GM10266 (cell line): ENCODE measurements around the gene TMEM167A.

Source experiments
- DNase-seq: peaks from one replicate; pipeline ENCODE4 v3.0.0; 2012; ENCODE audit errors: extremely low spot score
- TF ChIP-seq, protein P1 (sequence below): IDR thresholded peaks from 2 replicates; pipeline ENCODE4 v1.5.1; 2012; ENCODE audit warnings: mild to moderate bottlenecking, low read depth; ENCODE audit not compliant: control insufficient read depth, insufficient read depth; ENCODE audit errors: missing control alignments

TMEM167A gene

DNA sequence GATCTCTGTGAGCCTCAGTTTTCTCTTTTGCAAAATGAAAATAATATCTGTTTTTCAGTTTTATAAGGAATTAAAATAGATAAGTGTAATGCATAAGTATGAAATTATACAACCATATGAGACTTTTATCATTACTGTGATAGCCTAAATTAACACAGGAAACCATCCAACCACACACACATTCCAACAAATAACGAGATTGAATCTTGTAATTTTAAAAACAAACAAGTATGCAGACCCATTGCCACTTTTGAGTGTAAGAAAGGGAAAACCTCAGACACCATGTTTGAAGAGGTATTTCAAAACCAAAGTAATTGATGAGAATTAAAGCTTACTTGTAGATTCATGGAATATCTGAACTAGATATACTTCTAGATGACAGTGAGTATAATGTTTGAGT lies 32.2 kb upstream of the TMEM167A start:
- TF ChIP-seq, protein P1, sequence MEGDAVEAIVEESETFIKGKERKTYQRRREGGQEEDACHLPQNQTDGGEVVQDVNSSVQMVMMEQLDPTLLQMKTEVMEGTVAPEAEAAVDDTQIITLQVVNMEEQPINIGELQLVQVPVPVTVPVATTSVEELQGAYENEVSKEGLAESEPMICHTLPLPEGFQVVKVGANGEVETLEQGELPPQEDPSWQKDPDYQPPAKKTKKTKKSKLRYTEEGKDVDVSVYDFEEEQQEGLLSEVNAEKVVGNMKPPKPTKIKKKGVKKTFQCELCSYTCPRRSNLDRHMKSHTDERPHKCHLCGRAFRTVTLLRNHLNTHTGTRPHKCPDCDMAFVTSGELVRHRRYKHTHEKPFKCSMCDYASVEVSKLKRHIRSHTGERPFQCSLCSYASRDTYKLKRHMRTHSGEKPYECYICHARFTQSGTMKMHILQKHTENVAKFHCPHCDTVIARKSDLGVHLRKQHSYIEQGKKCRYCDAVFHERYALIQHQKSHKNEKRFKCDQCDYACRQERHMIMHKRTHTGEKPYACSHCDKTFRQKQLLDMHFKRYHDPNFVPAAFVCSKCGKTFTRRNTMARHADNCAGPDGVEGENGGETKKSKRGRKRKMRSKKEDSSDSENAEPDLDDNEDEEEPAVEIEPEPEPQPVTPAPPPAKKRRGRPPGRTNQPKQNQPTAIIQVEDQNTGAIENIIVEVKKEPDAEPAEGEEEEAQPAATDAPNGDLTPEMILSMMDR = no peak
- no peak for DNase-seq

DNA sequence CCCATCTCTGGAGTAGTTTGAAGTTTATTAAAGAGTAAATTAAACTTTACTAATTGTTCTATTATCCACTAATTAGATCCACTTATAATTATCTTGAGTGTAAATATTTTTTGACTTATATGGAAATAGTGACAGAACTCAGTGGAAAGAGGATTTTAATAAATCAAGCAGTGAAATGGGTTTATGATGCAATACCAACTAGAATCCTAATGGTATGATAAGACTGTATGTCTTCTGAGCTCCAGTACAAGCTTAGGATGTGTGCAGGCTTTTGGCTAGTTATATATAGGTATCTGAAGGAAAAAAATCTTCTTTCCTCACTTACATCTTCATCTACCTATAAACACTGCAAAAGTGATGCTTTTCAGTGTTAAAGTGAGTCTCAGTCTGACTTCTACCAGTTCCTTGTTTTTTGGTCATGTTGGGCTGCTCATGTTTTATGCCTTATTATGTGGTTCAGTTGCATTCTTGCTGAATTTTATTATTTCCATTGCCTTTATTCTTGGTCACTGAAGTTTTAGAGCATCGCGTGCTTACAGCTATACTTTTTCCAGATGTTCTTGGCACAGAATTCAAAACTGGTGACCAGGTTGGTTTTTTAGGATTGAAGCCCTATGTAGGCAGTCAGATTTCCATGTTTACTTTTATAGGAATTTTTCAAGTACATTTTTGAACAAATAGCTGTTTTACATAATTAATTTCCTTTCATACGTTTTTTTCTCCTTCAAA lies 30.7 kb upstream of the TMEM167A start:
- TF ChIP-seq, protein P1 = no peak

DNA sequence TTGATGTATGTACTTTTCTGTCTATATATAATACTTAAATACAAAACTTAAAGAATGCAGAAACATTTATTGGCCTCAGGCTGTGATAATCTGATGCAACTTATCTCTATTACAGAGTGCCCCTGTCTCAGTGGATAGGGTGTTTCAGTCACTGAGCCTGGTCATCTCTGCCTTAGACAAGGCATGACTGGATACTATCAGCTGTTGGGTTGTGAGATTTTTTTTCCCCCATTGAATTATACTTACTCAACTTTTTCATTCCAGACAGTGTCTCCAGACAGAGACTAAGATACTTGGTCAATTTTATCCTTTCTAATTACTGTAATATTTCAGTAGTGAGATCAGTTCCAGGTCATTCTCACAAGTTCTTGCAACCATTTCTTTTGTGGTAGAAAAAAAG lies 26.8 kb upstream of the TMEM167A start:
- no peak for DNase-seq
- TF ChIP-seq, protein P1 = no peak

More for the DNA sequence above, 30.7 kb upstream of the TMEM167A start:
- no peak for DNase-seq

- TF ChIP-seq, protein P1 = no peak
- no peak for DNase-seq
These were observed 25.3 kb upstream of the TMEM167A start for GRCh38 chr5:83102364-83102980.

DNA sequence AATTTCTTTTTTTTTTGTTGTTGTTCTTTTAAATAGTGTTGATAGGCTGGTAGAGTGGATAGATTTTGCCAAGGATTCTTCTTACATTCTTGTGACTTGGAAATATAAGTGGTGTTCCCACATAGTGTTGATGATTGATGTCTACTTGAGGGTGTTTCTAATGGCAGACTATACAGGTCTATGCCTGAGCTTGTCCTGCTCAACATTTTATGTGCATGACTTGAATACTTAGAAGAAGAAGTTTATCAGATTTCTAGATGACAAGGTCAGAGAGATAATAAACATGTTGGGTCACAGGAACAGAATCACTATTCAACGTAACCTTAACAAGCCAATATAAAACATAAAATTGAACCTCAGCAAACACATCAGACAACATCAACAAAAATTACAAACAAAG lies 24.3 kb upstream of the TMEM167A start:
- no peak for DNase-seq
- TF ChIP-seq, protein P1 = no peak

GRCh38 chr5:83099445-83099844 lies 22.3 kb upstream of the TMEM167A start:
- no peak for DNase-seq
- TF ChIP-seq, protein P1 = no peak

- no peak for DNase-seq
- TF ChIP-seq, protein P1 = no peak
These were observed 21.8 kb upstream of the TMEM167A start for GRCh38 chr5:83099001-83099400.
